Hepatic stellate cell (primary cell): Measurements from ENCODE around the gene GNAI1.
A peak's percentile ranks its signal among the peaks of the same experiment; 100 is the strongest.

Source experiments
- DNase-seq: peaks from one replicate; pipeline ENCODE4 v3.0.0; 2011; ENCODE audit warnings: low spot score

The GNAI1 gene

GRCh38 chr7:80213814-80214213, 79.2 kb downstream of the GNAI1 start:
- no peak for DNase-seq

DNA sequence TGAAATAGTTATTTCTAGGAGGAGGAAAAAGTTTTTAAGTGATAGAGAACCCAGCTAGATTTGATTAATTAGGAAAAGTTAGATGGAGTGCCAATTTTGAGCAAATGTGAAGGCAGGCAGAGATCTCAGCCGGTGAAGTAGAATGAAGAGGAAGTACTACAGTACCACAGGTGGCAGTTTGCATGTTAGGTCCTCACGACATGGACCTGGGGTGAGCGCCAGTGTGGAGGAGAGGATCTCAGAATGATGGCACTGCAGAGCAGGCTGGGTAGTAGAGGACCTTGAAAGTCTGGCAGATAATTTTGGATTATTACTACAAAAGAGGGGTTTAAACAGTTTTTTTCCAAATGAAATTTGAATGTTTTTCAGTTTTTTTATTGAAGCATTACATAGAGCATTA, 81.1 kb downstream of the GNAI1 start:
- DNase-seq: no peak

DNA sequence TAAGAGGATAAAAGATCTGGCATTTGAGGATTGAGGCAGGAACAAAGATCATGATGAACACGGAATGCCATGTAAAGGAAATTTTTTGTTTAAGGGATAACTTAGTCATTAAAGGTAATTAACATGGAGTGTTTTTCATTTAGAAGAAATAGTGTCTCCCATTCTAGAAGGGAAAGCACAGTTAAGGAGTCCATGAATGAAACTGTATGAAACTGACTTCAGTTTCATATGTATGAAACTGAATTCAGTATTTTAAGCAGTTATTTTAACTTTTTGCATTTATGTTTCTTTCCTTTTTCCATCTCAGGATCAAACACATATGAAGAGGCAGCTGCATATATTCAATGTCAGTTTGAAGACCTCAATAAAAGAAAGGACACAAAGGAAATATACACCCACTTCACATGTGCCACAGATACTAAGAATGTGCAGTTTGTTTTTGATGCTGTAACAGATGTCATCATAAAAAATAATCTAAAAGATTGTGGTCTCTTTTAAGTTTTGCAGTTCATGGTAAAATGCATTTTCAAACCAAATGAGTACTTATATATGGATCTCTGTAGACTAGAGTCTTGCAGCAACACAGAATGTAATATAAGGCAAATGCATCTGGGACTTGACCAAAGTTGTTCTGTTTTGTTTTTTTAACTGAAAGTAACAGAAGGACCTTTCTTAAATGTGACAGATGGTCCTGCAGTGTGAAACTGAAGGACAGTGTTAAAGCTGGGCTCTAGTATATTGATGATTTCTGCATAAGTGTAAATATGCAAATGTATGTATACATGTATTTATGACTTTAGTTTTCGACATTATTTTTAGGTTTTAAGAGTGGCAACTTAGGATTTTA, 82.6 kb downstream of the GNAI1 start:
- no peak for DNase-seq

DNA sequence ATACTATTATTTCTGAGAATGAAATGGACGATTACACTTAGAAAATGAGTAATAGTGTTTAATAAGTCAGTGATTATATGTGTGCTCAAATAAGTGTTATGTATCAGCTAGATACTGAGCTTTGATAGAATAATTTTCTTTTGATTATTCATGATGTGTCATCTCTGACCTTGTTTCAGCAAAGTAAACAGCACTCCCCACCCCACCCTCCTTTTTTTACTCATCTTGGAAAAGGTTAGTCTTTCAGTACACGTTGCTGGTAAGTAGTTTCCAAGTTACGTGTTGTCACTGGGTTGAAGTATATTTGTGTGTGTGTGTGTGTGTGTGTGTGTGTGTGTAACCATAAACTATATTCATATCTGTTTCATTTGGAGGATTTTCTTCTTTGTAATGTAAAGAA, 84.1 kb downstream of the GNAI1 start:
- no peak for DNase-seq

DNA sequence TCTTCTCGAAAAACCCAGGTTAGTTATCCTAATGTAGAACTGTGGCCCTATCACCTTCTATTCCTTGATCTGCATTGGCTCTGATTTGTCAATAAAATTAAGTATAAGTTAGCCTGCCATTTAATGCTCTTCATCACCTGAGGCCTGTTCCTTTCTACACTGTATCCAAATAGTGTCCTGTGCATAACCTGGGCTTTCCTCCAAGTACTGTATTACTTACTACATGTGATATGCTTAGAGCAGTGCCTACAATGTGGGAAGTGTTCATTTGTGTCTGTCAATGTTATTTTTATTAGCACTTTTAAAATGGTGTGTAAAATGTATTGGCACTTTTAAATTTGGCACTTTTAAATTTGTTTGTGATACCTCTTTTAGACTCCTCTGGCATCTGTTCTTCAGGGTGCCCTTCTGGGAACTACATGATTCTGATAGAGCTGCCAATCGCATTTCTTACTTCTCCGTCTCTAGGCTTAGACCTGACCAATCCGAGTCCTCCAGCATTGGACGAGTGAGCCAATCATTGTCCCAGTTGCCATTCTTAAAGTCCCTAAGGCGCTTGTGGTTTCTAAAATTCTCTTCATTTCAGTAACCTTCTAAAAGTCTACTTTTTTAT, 85.5 kb downstream of the GNAI1 start:
- no peak for DNase-seq

DNA sequence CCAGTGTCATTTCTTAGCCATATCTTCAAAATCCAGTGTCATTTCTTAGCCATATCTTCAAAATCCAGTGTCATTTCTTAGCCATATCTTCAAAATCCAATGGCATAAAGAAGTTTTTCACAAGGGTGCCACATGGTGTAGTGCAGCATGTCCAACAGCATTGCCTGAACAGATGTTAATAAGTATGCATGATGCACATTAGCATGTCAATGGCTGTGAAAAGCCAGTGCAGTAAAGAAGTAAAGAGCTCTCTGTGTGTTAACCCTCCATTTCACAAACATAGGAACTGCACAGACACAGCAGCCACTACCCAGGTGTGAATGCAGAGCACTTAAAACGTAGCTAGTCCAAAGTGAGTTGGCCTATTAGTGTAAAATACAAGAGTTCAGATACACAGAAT, 89.8 kb downstream of the GNAI1 start:
- no peak for DNase-seq

GRCh38 chr7:80225361-80225760, 90.7 kb downstream of the GNAI1 start:
- DNase-seq: no peak

DNA sequence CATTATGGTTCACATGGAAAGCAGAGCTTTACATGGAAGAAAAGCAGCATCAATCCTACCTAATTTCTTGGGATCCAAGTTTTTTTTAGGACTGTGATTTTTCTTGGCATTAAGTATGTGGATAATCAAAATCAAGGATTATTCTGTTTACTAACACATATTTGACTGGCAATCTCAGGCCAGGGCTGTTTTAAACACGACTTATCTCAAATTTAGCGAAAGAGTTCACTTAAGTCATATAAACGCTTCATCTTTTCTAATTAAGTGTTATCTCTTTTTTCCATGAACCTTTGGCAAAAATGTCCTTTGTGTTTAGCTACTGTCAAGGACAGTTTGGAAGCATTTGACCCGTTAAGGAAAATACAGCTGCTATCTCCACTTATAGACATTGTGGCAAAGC, 92.0 kb downstream of the GNAI1 start:
- no peak for DNase-seq

DNA sequence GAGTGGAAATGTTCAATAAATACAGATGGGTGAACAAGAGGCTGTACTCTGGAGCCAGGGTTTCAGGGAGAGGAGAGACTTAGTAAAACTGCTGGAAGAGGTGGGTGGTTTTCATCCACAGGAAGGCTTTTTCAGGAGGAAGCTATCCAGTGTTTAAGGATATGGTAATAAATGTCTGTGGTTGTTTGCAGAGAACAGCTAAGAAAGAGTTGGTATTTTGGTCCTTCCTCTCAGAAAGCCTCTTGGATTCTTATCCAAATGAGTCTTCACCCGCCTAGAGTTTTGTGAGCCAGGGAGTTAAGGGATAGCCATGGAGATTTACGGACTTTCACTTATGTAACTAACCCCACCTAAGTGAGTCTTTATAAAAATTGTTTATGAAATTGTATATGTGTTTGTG, 95.7 kb downstream of the GNAI1 start:
- DNase-seq: no peak

DNA sequence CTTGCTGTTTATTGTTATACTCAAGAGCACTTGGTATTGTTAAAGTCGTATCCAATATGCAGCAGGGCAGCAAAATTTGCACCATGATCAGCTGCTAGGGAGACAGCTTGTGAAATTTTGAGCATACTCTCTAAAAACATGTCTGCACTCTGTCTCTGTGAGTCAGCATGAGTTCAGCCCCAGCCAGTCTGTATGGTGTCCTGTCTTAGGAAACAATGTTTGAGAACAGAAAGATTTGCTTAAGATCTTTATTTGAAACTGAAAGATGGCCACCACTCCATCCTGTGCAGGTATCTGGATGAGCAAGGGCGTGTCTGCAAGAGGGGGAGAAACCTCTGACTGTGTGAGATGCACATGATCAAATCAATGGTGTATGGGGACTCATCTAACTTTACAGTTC, 97.1 kb downstream of the GNAI1 start:
- DNase-seq: peak; percentile 17

DNA sequence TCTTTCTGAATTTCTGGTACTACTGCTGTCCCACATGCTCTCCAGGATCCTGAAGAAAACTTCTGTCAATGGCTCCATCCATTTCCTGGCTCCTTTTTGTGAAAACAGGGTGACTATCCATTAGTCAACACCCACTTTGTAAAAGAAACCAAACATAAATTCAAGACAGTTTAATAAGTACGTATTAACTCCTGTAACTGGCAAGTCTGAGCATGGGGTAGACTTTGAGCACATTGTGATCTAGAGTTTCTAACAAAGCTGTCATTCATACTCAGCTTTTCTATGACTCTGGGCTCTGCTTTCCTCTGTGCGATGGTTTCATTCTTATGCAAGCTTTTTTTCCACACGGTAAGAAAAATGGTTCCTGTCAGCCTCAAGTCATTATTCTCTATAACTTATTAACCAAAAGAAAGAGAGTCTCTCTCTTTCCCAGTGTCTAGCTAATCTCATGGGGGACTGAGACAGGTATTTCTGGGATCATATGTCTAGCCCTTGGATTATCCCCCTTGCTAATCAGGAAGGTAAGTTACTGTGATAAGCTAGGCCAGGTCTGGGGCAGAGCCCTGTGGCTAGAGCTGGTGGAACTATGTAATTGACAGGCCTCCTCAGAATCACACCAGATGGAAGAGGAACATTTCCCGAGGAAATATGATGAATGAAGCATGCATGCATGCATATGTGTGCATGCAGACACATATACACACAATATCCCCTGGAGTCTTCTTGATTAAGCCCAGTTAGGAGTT, 98.5 kb downstream of the GNAI1 start:
- no peak for DNase-seq

- no peak for DNase-seq
These were observed 100.7 kb downstream of the GNAI1 start for GRCh38 chr7:80235334-80235733.

- DNase-seq: no peak
These were observed 102.0 kb downstream of the GNAI1 start for GRCh38 chr7:80236681-80237080.

GRCh38 chr7:80240265-80241025, 105.8 kb downstream of the GNAI1 start:
- DNase-seq: no peak

DNA sequence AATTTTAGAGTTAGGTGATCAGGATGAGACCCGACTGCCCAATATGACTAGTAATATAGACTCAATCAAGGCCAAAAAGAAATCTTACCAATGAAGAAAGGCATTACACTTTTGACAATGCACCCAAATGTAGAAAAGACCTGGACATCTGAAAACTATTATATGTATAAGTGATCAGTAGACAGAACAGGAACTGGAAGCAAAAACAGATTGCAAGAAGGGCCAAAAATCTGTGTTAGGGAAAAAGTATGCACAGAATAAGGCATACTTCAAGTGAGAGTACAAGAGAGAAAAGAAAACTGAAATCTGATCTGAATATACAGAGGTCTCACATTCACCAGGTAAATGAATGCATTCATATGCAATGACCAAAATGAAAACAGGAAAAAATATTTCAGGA, 107.0 kb downstream of the GNAI1 start:
- DNase-seq: no peak

DNA sequence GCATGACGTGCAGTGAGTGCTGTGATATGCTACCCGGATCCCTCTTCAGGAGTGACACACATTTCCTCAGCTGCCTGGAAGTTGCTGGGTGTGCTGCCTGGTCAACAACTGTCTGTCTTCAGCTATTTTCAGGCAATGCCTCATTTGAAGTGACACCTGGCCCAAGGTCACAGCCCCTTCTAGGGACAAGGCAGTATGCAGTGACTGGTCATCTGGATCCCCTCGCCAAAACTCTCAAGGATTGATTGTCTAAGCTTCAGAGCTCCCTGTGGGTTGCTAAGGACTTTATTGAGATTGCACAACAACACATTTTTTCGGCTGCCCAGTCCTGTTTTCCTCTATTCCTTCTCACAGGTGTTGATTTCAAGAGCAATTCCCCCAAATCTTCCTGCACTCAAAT, 108.8 kb downstream of the GNAI1 start:
- no peak for DNase-seq

GRCh38 chr7:80244206-80244916, 109.7 kb downstream of the GNAI1 start:
- no peak for DNase-seq

- no peak for DNase-seq
These were observed 112.5 kb downstream of the GNAI1 start for GRCh38 chr7:80247144-80247543.

DNA sequence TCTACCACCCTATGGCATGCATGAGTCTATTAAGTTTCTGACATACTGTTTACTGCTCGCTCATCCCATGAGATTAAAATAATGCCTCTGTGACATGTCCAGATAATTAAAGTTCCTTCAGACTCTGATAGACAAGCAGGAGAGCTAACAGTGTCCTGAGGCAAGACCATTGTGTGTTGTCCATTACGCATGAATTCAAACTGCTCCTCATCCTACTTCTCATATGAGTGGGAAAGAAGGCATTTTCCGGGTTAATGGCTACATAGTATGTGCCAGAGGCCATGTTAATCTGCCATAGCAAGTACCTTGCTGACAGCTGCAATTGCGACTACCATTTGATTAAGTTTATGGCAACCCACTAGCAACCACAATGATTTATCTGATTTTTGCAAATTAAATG, 113.3 kb downstream of the GNAI1 start:
- no peak for DNase-seq

- no peak for DNase-seq
These were observed 114.6 kb downstream of the GNAI1 start for GRCh38 chr7:80249184-80249583.

- no peak for DNase-seq
These were observed 115.1 kb downstream of the GNAI1 start for GRCh38 chr7:80249619-80250295.
